ENCODE results near the gene SAC3D1.
A peak's percentile ranks its signal among the peaks of the same experiment; 100 is the strongest.

Gene SAC3D1

GRCh38 chr11:65026810-65027209 lies 14.2 kb upstream of the SAC3D1 start:
- no peak for DNase-seq

- DNase-seq, result peak; percentile 83
Measured at GRCh38 chr11:65027213-65028067, 13.6 kb upstream of the SAC3D1 start, which contains the start of gene SNX15. SNX15 (plus strand) TSS chr11:65027439; CDS start chr11:65027538, 99 bp downstream.

GRCh38 chr11:65032216-65032615 lies 8.8 kb upstream of the SAC3D1 start:
- no peak for DNase-seq

- DNase-seq, result no peak
Measured at GRCh38 chr11:65034423-65034822, 6.6 kb upstream of the SAC3D1 start.

GRCh38 chr11:65035579-65035978 lies 5.4 kb upstream of the SAC3D1 start:
- no peak for DNase-seq

- DNase-seq, result no peak
Measured at GRCh38 chr11:65036931-65037330, 4.1 kb upstream of the SAC3D1 start.

GRCh38 chr11:65040520-65040846 lies 527 bp upstream of the SAC3D1 start:
- no peak for DNase-seq

GRCh38 chr11:65042891-65043290 lies 1.9 kb downstream of the SAC3D1 start:
- DNase-seq, result no peak

- DNase-seq, result no peak
Measured at GRCh38 chr11:65043881-65044501, 3.0 kb downstream of the SAC3D1 start.

- DNase-seq, result peak; percentile 59
Measured at GRCh38 chr11:65045061-65045460, 4.1 kb downstream of the SAC3D1 start.

GRCh38 chr11:65045728-65046127 lies 4.7 kb downstream of the SAC3D1 start:
- peak; percentile 69 for DNase-seq

GRCh38 chr11:65047581-65048422 lies 6.8 kb downstream of the SAC3D1 start:
- no peak for DNase-seq

- no peak for DNase-seq
Measured at GRCh38 chr11:65051398-65051858, 10.4 kb downstream of the SAC3D1 start.

- no peak for DNase-seq
Measured at GRCh38 chr11:65053827-65054508, 13.0 kb downstream of the SAC3D1 start.

- no peak for DNase-seq
Measured at GRCh38 chr11:65055538-65055937, 14.5 kb downstream of the SAC3D1 start.

GRCh38 chr11:65056999-65057398 lies 16.0 kb downstream of the SAC3D1 start:
- no peak for DNase-seq

- DNase-seq, result no peak
Measured at GRCh38 chr11:65057526-65057925, 16.5 kb downstream of the SAC3D1 start.

GRCh38 chr11:65058012-65058411 lies 17.0 kb downstream of the SAC3D1 start:
- no peak for DNase-seq

GRCh38 chr11:65058419-65059054 lies 17.5 kb downstream of the SAC3D1 start, which contains the start of gene NAALADL1:
NAALADL1 (minus strand) TSS chr11:65058553; CDS start chr11:65058521, 32 bp downstream.
- DNase-seq, result no peak

GRCh38 chr11:65059523-65059922 lies 18.5 kb downstream of the SAC3D1 start:
- DNase-seq, result no peak

GRCh38 chr11:65059959-65060824 lies 19.2 kb downstream of the SAC3D1 start:
- no peak for DNase-seq

All from 8988T (cell line).